Measurements from ENCODE around the gene MARCHF2.
"Not testable (repeated sequence)": the region's sequence is repeated elsewhere in the genome, so short reads cannot be mapped to it uniquely, and the experiment has no call there.

Gene MARCHF2

DNA sequence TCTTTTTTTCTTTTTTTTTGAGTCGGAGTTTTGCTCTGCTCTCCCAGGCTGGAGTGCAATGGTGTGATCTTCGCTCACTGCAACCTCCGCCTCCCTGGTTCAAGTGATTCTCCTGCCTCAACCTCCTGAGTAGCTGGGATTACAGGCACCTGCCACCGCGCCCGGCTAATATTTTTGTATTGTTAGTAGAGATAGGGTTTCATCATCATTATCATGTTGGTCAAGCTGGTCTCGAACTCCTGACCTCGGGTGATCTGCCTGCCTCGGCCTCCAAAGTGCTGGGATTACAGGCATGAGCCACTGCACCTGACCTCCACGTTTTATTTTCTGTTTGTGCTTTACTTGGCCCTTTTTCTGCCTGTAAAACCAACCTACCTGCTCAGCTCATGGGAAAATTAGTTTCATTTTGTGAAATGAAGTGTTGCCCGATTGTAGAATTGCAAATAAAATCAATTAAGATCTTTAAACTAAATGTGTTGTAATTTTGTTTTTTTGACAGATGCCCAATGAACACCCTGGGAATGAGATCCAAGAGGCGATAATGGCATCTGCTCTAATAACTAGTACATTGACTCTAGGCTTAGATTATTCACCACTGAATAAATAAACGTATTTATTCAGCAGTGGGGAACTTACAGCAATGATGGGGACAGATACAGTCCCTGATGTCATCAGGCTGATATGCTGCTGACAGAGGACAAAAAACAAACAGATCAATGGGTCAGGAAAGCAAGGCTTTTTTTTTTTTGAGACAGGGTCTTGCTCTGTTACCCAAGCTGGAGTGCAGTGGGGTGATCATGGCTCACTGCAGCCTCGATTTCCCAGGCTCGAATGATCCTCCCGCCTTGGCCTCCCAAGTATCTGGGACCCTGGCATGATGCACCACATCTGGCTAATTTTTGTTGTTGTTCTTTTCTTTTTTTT is 25.2 kb upstream of the MARCHF2 start:
- DNase-seq: no peak

DNA sequence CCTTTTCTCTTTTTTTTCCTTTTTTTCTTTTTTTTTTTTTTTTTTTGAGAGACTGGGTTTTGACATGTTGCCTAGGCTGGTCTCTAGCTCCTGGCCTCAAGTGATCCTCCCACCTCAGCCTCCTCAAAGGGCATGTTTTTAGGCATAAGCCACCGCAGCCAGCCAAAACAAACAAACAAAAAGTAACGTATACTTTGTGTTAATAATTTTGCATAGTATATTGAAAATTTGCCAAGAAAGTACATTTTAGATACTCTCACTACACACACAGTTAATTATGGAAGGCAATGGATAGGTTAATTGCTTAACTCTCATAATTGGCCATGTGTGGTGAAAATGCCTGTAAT is 24.5 kb upstream of the MARCHF2 start:
- DNase-seq: no peak

DNA sequence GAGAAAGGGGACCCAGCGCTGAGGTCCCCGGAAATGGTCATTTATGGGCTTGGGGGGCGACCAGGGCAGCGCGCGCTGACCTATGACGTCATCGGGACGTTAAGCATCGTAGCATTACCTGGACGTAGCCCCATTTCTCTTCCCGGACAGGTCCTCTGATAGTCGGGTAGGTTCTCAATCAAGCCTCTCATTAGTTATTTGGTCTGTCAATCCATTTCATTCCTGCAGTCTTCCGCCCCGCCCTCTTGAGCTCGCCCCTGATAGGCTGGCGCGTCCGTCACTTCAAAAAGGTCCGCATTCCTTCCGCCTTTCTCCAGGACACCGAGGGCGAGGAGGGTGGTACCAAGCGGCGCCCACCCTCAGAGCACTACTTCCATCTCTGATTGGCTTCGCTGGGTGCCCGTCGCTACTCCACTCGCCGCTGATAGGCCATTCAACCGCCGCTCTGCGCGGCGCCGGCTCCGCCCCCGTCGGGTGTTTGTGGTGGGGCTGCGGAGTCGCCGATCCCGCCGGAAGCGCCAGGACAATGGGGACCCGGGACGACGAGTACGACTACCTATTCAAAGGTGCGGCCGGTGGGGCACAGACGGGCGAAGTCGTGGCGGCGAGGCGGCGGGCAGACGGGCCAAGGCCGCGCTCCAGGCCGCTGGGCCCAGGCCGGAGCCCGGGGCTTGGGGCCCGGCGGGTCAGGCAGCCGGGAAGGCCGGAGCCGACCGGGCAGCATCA is 23.1 kb upstream of the MARCHF2 start, which contains the start of gene RAB11B:
Gene RAB11B, plus strand, starts transcription at position 470 of the 726 bp plus-strand sequence. Its CDS starts 57 bp downstream, at position 527.
- peak; percentile 99 to 100 for DNase-seq

DNA sequence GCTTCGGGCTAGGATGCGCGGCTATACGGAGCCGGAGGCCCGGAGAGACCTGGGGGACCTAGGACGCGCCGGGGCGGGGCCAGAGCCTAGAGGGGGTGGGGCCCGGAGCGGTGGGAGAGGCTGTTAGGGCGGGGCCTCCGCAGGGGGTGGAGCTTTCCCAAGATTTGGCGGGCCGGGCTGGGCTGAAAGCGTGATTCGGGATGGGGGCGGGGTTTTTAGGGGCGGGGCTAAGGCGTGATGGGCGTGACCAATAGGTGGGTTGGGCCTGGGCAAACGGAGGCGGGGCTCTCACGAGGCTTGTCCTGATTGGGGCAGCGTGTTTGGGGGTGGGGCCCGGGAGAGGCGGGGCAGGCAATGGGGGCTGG is 22.5 kb upstream of the MARCHF2 start:
- DNase-seq: peak; percentile 91 to 93

DNA sequence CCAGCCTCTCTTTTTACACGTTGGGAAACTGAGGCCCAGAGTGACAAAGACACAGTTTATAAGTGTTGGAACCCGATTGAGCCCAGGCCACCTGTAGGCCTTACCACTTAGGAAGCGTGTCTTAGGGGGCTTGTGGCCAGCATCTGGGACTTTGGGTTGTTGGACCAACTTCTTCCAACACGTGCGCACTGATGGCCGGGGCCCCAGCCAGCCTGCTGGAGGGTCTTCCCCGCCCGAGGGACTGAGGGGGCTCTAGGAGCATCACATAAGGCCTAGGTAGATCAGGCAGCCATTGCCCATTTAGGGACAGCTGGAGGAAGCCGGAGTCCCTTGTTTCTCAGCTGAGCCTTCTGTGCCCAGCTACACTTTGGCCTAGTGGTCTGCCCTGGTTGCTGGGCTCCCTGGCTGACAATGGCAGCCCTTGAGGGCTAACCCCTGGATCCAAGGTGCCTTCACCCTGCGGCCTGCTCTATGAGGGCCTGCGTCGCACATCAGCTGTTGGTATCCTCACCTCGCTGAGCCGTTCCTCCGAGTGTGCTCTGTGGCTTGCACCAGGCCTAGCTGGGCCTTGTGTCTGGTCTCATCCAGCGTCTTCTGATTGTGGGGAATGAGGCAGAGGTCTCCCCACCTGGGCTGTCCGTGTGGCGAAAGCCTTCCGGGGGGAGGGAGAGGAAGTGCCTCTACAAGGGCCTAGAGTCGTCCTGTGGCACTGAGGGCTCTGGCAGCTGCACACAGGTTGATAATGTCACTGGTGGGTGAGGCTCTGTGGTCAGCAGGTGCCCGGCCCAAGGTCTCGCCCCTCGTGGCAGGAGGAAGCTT is 21.7 kb upstream of the MARCHF2 start:
- no peak for DNase-seq

DNA sequence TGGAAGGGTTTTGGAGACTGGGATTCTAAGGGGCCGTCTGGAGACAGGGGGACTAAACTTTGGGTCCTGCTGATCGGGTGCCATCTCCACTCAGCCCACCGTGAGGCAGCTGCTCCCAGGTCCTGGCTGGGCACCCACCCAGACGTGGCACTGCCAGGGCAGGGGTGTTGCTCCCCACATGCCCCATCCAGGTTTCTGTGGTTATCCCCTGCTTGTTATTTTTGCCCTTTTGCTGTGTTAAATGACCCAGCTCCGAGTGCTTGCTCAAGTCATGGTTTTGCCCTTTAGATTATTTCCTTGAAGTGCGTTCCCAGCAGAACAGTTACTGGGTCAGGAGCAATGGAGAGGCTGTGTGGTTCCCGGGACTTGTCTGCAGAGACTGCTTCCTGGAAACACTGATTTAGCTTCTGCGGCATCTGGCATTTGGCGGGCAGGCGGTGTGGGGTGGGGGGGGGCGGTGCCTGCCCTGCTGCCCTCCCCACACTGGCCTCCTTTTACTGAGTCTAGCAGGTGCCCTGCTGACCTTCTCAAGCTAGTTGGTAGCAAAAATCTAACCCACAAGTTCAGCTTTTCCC is 21.0 kb upstream of the MARCHF2 start:
- no peak for DNase-seq

DNA sequence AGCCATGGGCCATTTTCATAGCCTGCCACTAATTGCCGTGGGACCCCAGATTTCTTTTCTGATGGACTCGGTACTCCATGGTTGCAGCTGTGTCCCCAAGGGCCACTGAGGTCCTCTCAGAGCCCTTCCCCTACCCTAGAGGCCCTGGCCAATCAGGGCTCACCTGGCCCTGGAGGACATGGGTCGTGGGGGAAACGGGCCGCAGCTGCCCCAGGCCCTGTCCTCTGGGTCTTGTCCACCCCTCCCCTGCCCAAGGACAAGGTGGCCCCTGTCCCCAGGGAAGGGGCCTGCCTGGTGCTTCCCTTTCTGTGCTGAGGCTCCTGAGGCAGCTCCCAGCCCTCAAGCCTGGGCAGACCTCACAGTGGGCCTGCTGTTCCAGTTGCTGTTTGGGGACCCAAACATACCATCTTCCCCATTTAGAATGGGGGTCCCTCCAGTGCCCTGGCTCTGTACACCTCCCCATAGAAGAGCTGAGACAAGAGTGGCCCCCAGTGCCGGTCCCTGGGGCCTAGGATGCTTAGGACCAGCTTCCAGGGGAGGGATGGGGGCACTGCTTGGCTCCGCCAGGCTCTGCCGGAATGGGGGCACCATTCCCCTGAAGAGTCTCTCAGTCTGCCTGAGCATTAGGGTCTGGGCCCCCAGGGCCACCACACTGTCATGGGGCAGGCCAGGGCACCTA is 19.8 kb upstream of the MARCHF2 start:
- no peak for DNase-seq

DNA sequence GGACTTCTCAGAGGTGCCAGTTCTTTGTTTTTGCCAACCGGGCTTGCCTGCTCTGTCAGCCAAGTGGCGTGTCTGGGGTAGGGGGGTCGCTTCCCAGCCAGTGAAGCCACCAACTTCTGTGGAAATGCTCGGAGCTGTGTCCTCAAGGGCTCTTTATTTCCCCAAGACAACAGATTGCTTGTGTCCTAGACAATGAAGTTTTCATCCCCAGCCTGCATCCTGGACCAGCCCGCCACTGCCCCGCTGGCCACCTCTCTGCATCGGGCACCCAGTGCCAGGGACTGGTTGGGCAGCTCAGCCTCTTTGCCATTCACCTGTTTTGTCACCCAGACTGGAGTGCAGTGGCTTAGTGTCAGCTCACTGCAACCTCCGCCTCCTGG is 19.2 kb upstream of the MARCHF2 start:
- DNase-seq: no peak

DNA sequence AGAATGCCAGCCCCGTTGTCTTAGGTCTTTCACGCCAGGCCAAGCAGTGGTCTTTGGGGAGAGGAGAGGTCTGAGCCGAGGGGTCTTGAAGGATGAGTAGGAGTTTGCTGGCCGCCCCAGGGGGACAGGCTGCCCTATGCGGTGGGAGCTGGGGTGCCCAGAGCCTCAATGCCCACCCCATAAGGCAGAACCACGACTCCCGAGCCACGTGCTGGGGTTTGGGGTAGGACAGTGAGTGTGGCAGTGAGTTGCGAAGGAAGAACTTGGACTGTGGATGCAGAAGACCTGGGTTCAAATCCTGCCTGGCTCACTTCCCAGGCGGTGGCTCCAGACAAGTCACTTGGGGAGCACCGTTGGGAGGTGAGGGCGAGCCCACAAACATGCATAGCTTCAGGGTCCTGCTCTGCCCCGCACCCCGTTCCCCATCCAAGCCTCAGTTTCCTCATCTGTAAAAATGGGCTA is 17.5 kb upstream of the MARCHF2 start:
- no peak for DNase-seq

DNA sequence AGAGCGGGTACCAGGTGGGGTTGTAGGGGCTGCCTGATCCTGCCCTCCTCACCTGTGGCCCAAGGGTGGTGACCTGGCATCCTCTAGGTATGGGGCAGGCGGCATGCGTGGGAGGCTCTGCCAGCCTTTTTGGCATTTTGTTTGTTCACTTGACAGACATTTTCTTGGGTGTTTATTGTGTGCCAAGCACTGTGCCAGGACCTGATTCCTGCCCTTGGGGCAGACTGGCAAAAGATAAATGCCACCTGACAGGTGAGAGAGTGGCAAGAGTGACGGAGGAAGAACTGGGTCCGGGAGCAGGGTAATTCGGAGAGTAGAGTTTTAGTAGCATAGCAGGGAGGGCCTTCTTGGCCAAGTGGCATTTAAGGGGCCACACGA is 16.9 kb upstream of the MARCHF2 start:
- no peak for DNase-seq

DNA sequence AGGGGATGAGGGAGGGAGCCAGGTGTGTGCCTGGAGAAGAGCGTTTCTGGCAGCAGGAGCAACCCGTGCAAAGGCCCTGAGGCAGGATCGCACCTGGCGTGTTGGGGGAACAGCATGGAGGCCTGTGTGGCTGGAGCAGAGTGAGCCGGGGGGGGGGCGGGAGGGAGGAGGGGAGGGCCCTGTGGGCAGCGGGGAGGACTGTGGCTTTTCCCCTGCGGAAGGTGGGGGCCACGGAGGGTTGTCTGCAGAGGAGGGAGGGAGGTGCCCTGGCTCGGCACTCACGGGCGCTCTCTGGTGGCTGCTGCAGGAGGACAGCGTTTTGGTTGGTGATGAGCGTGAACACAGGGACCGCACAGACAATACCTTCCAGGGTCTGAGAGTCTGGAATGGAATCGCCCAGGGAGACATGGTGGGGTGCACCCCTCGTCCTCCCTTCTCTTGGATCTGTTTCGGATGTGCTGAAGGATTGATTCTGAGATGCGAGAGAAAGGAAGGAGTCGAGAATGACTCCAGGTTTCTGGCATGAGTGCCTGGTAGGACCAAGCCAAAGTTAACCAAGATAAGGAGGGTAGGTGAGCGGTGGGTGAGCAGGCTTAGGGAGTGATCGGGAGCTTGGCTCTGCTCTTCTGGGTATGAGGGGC is 16.4 kb upstream of the MARCHF2 start:
- peak; percentile 82 to 83 for DNase-seq

DNA sequence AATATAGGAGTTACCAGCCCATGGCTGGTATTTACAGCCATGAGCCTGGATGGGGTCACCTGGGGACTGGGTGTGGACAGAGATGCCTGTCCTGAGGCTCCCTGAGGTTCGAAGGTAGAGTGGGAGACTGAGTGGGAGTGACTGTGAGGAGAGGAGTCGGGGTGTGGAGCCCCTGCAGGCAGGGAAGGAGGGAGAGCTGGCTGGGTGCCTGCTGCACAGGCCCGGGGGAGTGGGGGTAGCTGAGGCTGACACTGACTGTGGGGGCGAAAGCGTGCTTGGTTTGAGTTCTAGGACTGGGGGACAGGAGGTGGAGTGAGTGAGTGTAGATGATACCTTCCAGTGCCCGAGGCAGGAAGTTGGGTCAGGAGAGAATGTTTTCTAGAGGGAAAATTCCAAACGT is 15.8 kb upstream of the MARCHF2 start:
- DNase-seq: no peak

DNA sequence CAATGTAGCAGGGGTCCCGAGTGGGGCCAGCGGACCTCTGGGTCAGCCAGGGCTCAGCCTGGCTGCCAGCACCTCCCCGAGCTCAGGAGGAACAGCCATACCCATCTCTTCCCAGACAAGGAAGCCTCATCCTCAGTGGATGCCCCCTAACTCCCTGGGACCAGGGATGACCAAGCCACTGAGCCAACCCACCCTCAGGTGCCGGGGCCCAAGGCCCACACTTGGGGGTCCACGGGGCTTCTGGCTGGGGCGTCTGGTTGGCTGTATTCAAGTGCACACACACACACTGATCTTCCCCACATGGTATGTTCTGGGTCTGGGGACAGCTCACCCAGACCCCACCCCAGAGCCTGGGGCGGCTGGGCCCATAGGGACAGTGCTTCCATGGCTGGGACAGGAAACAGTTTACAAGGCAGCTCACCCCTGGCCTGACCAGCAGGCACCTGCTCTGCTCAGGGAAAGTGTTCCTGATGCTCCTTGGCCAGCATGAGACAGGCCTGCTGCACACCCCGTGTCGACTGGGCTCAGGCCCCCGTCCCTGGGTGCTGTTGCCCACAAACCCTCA is 15.3 kb upstream of the MARCHF2 start:
- DNase-seq: no peak

DNA sequence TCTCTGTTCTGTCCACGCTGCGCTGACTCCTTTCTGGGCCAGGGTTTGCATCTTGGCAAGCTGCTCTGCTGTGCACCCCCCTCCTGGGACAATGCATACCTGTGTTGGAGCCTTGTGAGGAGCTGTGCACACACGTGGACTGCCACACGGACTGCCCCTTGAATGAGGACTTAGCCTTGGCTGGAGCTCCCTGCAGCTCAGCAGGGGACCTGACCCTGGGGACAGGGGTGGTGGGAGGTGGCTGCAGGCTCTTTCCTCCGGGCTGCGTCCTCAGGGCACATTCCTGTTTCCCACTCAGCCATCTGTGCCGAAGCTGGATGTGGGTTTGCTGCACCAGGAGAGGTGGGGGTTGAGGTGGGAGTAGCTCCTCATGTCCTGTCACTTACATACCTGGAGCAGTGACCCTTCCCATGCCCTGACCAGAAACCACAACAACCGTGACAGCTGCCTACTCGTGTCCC is 14.8 kb upstream of the MARCHF2 start:
- DNase-seq: no peak

DNA sequence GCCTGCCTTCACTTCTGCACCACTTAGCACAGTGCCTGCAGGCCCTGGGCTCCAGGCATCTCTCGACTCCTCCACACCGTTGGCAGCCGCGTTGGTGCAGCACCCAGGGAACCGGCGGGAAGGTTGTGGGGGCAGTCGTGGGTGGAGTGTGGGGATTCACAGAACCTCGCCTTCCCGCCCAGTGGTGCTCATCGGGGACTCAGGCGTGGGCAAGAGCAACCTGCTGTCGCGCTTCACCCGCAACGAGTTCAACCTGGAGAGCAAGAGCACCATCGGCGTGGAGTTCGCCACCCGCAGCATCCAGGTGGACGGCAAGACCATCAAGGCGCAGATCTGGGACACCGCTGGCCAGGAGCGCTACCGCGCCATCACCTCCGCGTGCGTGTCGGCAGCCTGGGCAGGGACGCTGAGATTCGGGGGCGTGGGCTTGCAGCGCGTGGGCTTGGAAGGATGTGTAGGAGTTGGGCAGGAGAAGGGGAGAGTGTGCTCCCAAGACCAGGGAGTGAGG is 13.4 kb upstream of the MARCHF2 start:
- no peak for DNase-seq

DNA sequence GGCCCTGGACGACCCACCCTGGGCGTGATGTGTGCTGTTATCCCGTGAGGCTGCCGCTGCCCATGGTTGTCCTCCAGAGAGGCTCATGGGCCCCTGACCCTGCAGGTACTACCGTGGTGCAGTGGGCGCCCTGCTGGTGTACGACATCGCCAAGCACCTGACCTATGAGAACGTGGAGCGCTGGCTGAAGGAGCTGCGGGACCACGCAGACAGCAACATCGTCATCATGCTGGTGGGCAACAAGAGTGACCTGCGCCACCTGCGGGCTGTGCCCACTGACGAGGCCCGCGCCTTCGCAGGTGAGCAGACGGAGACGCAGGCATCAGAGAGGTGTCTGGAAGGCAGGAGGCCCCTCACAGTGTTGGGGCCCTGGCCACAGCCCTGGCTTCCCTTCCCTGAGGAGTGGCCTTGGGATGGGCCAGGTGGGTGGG is 11.1 kb upstream of the MARCHF2 start:
- DNase-seq: no peak

DNA sequence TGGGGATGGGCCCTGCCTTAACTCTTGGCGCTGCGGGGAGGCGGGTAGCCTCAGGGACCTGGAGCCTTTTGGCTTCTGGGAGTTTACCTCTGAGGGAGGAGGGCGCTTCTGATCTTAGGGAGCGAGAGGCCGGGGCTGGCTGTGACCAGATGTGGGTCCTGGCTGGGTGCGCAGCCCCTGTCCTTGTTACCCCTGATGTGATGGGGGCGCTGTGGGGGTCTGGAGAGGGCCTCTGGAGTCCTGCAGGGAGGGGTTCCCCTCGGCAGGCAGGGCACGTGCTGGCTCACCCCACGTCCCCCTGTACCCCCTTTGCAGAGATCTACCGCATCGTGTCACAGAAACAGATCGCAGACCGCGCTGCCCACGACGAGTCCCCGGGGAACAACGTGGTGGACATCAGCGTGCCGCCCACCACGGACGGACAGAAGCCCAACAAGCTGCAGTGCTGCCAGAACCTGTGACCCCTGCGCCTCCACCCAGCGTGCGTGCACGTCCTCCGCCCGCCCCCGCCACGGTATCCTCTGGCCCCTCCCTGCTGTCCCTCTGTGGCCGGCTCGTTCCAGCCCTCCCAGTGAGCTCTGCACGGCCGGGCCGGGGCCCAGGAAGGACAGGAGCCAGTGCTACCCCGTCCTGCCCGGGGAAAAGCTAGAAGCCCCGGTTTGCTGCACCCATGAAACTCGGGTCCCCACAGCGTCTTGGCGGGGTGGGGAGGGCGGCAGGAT is 9.8 kb upstream of the MARCHF2 start:
- DNase-seq: no peak

DNA sequence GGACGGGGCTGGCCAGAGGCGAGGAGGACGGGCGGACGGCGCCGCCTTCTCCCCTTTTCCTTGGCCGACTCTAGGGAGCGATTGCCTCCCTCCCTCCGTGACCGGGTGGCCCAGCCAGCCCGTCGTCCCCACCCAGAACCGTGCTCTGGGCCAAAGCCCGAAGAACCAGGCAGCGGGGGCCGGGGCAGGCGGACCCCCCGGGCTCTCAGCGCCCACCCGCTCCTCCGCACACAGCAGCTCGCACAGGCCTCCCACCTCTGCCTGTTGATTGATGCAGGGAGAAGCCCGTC is 9.3 kb upstream of the MARCHF2 start:
- DNase-seq: no peak

DNA sequence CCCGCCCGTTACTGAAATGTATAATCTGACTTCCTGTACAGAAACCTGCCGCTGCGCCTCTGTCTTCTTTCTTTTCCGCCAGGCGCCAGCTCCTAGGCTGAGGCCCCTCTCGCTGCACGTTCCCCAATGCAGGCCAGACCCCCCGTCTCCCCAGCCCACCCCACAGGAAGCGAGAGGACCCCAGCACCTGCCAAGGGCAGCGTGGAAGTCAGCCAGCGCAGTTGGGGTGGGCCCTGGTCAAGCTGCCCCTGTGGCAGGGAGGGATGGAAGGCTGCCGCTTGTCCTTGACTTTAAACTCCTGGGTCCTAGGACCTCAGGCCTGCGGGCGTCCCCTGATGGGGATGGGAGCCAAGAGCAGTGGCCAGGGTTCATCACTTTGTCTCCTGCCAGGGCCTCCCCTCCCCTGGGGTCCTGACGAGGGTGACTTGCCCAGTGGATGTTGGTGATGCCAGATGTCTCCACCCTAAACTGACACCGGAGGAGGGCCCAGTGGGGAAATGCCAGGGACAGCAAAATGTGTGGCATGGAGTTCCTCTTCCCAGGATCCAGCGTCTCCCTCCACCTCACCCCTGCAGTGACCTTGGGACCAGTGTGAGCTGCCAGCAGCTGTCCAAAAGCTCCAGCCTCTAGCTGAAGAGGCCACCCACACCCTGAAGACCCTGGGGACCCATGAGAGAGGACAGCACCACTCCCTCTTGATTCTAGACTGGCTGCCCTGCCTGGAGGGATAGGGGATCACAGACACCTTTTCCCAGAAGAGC is 8.5 kb upstream of the MARCHF2 start:
- no peak for DNase-seq

DNA sequence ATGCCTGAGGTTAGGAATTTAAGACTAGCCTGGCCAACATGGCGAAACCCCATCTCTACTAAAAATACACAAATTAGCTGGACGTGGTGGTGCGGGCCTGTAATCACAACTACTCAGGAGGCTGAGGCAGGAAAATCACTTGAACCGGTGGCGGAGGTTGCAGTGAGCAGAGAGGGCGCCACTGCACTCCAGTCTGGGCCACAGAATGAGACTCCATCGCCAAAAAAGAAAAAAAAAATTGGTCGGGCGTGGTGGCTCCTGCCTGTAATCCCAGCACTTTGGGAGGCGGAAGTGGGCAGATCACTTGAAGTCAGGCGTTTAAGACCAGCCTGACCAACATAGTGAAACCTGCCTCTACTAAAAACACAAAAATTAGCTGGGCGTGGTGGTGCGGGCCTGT is 2.4 kb upstream of the MARCHF2 start:
- not testable (repeated sequence) for DNase-seq
